Spleen (tissue), 3 donors: ENCODE results near the gene CATSPERB.

Source experiments
- POLR2A ChIP-seq, 3 donors: fragments of 450-650 bp; IDR thresholded peaks; one replicate each; pipeline ENCODE4 v1.5.1; 2017; ENCODE audit warnings: antibody characterized with exemption in 3 of 3, mild to moderate bottlenecking in 1 of 3
- POLR2AphosphoS5 ChIP-seq, 3 donors: sonication (generic); formaldehyde crosslinking; IDR thresholded peaks; one replicate each; pipeline ENCODE4 v1.5.1; 2017; ENCODE audit warnings: antibody characterized with exemption in 3 of 3

- TF ChIP-seq POLR2A (IDR thresholded peaks at IDR 0.05): no peak
- TF ChIP-seq POLR2AphosphoS5 (IDR thresholded peaks at IDR 0.05): no peak
Observed at GRCh38 chr14:91693346-91693745, 38.5 kb downstream of the CATSPERB start.
